ENCODE results near the gene HOXB7.

DNA sequence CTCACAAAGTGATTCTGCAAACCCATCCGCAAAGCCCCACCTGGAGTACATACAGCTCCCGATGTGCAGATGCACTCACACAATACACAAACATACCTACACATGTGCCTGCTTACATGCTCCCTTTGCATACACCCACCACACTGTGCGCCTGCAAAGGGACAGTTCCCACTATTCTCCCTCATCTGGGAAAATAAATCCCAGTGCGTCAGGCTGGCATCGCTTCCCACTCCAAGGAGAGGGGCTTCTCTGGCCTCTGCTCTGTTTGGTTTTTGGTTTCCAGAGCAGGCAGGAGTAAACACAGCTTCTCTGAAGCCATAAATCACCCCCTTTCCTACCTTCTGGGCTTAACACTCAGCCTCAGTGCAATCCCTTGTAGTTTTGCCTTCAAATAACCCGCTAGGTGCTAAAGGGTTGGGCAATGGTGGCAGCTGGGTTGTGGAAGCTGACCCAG is 47.4 kb downstream of the HOXB7 start:
- TF ChIP-seq, protein P1, sequence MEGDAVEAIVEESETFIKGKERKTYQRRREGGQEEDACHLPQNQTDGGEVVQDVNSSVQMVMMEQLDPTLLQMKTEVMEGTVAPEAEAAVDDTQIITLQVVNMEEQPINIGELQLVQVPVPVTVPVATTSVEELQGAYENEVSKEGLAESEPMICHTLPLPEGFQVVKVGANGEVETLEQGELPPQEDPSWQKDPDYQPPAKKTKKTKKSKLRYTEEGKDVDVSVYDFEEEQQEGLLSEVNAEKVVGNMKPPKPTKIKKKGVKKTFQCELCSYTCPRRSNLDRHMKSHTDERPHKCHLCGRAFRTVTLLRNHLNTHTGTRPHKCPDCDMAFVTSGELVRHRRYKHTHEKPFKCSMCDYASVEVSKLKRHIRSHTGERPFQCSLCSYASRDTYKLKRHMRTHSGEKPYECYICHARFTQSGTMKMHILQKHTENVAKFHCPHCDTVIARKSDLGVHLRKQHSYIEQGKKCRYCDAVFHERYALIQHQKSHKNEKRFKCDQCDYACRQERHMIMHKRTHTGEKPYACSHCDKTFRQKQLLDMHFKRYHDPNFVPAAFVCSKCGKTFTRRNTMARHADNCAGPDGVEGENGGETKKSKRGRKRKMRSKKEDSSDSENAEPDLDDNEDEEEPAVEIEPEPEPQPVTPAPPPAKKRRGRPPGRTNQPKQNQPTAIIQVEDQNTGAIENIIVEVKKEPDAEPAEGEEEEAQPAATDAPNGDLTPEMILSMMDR (IDR thresholded peaks at IDR 0.05 in 4 of 5, conservative IDR thresholded peaks at IDR 0.05 in 1 of 5) = no peak
- TF ChIP-seq POLR2A (IDR thresholded peaks at IDR 0.05) = no peak

Measured in gastrocnemius medialis (tissue), 4 donors.